Motor neuron (in vitro differentiated cells): ENCODE measurements around the gene AUH. TPM values are rescaled to one million over a fixed set of nuclear protein-coding genes. Genes with fewer than 3 reads are reported as not detected.

Source experiments
- ATAC-seq, 8 experiments: fragments of 200-7000 bp; cut with Tn5 transposase; replicated peaks in 6 of 8; 2 replicates each; pipeline ENCODE4 v1.8.0; 2021; ENCODE audit warnings: mild to moderate bottlenecking in 8 of 8, moderate library complexity in 8 of 8
- H3K27ac ChIP-seq, 2 donors: fragments of 250-450 bp; sonication (Bioruptor Pico); 2 replicates each; pipeline ENCODE4 v1.9.0; 2021; ENCODE audit warnings: antibody characterized with exemption in 2 of 2, mild to moderate bottlenecking in 2 of 2, moderate library complexity in 1 of 2
- H3K4me1 ChIP-seq, 2 donors: fragments of 250-450 bp; sonication (Bioruptor Pico); replicated peaks in 1 of 2; 2 replicates each; pipeline ENCODE4 v1.6.1; 2021; ENCODE audit warnings: antibody characterized with exemption in 2 of 2, mild to moderate bottlenecking in 2 of 2, moderate library complexity in 1 of 2
- H3K4me3 ChIP-seq, 5 donors: fragments of 250-450 bp; sonication (Bioruptor Pico); 2 replicates each; pipeline ENCODE4 v1.9.0; 2021; ENCODE audit warnings: antibody characterized with exemption in 5 of 5, mild to moderate bottlenecking in 5 of 5, moderate library complexity in 4 of 5
- WGBS, 10 experiments: fragments of 450-650 bp; shearing (Covaris generic); methylation state at CpG; one replicate each; pipeline ENCODE4 v1.0.0; 2022; 5-methylcytosine and 5-hydroxymethylcytosine counted together
- in situ Hi-C, 9 experiments: fragments of 400-800 bp; cut with MboI; loops; one replicate each; pipeline ENCODE4 v1.15.0; 2021; ENCODE audit warnings: low sequenced_read_pairs in 9 of 9, low pct_unique_long_range_greater_than_20kb in 2 of 9; ENCODE audit not compliant: unreplicated experiment in 9 of 9
- total RNA-seq, 8 experiments: library from RNA; unstranded; fragments of 300-600 nt; gene quantifications; 2 replicates each; pipeline versions ENCODE4 v1.2.3 to v1.2.4, GENCODE V29; 2022

Gene AUH
- total RNA-seq, 8 experiments from 2014 or later, result 13.4 to 22.9 (median 19.4) TPM

GRCh38 chr9:91321691-91322090 is 40.0 kb downstream of the AUH start:
- in situ Hi-C loops, result loop anchor here in 1 of 9 experiments (25.0 kb wide), 1 partner anchor 91 kb away; the partner anchor contains the start of gene NFIL3
- H3K27ac ChIP-seq, result no peak overlapping the region

DNA sequence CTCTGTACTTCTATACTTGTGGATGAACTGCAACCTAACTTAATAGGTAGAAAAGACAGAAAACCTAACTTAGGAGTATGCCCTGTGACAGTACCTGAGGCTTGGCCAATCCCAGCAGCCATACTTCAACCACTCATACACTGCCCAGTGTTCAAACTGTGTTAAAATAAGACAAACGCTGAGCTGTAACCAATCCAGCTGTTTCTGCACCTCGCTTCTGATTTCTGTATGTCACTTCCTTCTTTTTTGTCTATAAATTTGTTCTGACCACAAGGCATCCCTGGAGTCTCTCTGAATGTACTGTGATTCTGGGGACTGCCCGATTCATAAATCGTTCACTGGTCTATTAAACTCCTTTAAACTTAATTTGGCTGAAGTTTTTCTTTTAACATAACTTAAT is 41.4 kb downstream of the AUH start:
- WGBS, 10 experiments, result 71 to 100% (median 95%) methylated on average over 1 to 4 of the region's 4 CpGs
- H3K4me3 ChIP-seq, result no peak overlapping the region
- H3K4me1 ChIP-seq, result no peaks in the 10 kb centered on the region
- no peak overlapping the region for H3K27ac ChIP-seq
- ATAC-seq, result no peak
- in situ Hi-C loops, result loop anchor here in 1 of 9 experiments (25.0 kb wide), 1 partner anchor 92 kb away; the partner anchor contains the start of gene NFIL3

More at GRCh38 chr9:91321691-91322090, 40.0 kb downstream of the AUH start:
- Histone ChIP-seq H3K4me3 (no peak overlapping the region), H3K4me1 (no peaks in the 10 kb centered on the region)
- no peak for ATAC-seq

DNA sequence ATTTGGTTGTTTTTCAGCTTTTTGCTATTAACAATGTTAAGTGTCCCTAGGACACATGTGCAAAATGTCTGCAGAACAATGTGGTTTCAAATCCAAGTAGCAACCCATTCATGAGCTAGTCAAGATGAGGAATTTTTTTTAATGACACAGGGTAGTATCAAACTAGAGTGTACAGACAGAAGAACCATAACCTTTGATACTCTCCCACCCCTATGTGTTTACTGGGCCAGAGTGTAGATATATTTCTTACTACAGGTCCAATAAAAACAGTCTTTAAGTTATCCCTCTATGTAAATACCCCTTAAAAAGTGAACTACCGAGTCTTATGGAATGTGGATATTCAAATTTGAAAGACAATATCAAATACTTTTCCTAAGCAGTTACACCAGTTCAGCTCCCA is 45.6 kb downstream of the AUH start:
- in situ Hi-C loops, result loop anchor here in 1 of 9 experiments (25.0 kb wide), 1 partner anchor 96 kb away; the partner anchor contains the start of gene NFIL3
- no peak for ATAC-seq
- 50 to 100% (median 83%) methylated on average over 1 of the region's 1 CpG; no CpG with 5 or more reads in 3 of the 10 experiments for WGBS, 10 experiments
- Histone ChIP-seq H3K4me1 (no peaks in the 10 kb centered on the region), H3K4me3 (no peak overlapping the region), H3K27ac (no peak overlapping the region)

GRCh38 chr9:91315191-91315590 is 46.5 kb downstream of the AUH start:
- Histone ChIP-seq H3K4me1 (no peaks in the 10 kb centered on the region), H3K27ac (no peak overlapping the region), H3K4me3 (no peak overlapping the region)
- in situ Hi-C loops, result loop anchor here in 1 of 9 experiments (25.0 kb wide), 1 partner anchor 97 kb away; the partner anchor contains the start of gene NFIL3
- peak in 4 of 8 experiments; percentile 54 to 98 (median 88) for ATAC-seq
- WGBS, 10 experiments, result 57 to 100% (median 69%) methylated on average over 1 to 2 of the region's 5 CpGs; no CpG with 5 or more reads in 5 of the 10 experiments

DNA sequence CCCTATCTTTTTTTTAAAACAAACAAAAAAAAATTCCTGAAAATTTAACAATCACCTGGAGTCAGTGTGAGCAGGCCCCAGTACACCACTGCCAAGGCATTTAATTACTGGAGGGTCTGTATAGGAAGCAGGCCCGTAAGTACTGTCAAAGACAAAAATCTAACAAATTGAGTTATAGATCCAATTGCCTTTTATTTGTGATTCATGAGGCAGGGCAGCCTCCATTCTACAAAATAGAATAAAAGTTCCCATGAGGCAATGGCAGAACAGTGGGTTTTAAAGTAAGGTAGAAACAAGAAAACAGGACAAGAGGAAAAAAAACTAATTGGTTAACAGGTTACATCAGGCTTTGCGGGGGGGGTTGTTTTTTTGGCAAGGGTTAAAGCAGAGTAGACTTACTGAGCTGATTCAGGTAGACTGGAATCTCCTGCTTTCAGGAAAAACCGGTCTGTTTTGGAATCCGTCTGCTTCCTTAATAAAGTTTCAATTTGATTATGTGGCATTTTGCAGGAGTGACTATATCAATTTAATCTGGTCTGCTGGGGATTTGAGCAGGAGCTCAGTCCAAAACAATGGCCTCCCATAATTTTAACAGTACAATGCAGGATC is 48.9 kb downstream of the AUH start:
- H3K4me1 ChIP-seq, result no peaks in the 10 kb centered on the region
- no peak for ATAC-seq
- 82 to 100% (median 96%) methylated on average over 1 to 4 of the region's 4 CpGs for WGBS, 10 experiments
- H3K4me3 ChIP-seq, result no peak overlapping the region
- in situ Hi-C loops, result loop anchor here in 1 of 9 experiments (25.0 kb wide), 1 partner anchor 99 kb away; the partner anchor contains the start of gene NFIL3
- H3K27ac ChIP-seq, result no peak overlapping the region

DNA sequence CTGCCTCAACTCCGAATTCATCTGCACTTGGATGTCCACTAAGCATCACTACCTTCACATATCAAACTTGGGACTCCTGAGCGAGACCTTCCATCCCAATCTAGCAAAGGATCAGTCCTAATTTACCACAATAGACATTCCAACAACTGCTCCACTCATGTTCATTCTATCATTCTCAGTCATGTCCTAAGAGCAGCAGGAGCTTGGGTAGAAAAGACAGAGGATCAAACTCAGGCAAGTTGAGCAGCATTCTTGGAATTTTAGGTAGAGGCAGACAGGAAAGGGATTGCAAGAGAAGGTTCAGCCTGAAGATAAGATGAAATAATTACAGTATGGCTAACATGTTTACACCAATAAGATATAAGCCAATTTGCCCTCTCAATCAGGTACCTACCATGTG is 51.7 kb downstream of the AUH start:
- Histone ChIP-seq H3K4me1 (no peaks in the 10 kb centered on the region), H3K27ac (no peak overlapping the region), H3K4me3 (no peak overlapping the region)
- in situ Hi-C loops, result loop anchor here in 1 of 9 experiments (25.0 kb wide), 1 partner anchor 102 kb away; the partner anchor contains the start of gene NFIL3
- WGBS, 10 experiments, result 78 to 100% (median 100%) methylated on average over 1 to 2 of the region's 2 CpGs; no CpG with 5 or more reads in 2 of the 10 experiments
- ATAC-seq, result no peak

DNA sequence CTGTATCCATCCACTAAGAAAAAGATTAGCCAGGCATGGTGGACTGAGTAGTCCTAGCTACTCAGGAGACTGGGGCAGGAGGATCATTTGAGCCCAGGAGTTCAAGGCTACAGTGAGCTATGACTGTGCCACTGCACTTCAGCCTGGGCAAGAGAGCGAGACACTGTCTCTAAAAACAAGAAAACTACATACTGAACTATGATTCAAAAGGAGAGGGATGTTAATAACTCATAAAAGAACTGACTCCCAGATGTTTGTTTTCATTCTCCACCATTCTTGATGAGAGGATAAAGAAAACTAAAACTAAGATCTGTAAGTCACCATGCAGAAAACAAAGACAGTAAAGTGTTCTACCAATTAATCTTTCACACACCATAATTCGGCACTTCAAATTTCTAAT is 53.5 kb downstream of the AUH start:
- in situ Hi-C loops, result loop anchor here in 1 of 9 experiments (25.0 kb wide), 1 partner anchor 104 kb away; the partner anchor contains the start of gene NFIL3
- ATAC-seq, result no peak
- 89 to 100% (median 100%) methylated on average over 1 to 2 of the region's 2 CpGs for WGBS, 10 experiments
- Histone ChIP-seq H3K4me1 (no peaks in the 10 kb centered on the region), H3K4me3 (no peak overlapping the region), H3K27ac (no peak overlapping the region)

DNA sequence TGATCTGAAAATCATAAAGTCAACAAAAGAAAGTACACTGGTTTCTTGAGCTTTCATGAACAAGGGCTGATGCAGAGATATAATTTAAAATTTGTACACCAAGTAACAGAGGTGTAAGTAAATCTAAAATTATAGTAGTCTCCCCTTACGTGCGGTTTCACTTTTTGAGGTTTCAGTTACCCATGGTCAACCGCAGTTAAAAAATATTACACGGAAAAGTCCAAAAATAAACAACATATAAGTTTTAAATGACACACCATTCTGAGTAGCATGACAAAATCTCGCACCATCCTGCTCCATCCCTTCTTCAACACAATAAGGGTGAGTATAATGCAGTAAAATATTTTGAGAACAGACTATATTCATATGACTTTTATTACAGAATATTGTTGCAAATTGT is 54.4 kb downstream of the AUH start:
- Histone ChIP-seq H3K27ac (no peak overlapping the region), H3K4me1 (no peaks in the 10 kb centered on the region), H3K4me3 (no peak overlapping the region)
- in situ Hi-C loops, result loop anchor here in 1 of 9 experiments (25.0 kb wide), 1 partner anchor 105 kb away; the partner anchor contains the start of gene NFIL3
- 71 to 100% (median 97%) methylated on average over 1 to 5 of the region's 5 CpGs; no CpG with 5 or more reads in 1 of the 10 experiments for WGBS, 10 experiments
- ATAC-seq, result no peak

DNA sequence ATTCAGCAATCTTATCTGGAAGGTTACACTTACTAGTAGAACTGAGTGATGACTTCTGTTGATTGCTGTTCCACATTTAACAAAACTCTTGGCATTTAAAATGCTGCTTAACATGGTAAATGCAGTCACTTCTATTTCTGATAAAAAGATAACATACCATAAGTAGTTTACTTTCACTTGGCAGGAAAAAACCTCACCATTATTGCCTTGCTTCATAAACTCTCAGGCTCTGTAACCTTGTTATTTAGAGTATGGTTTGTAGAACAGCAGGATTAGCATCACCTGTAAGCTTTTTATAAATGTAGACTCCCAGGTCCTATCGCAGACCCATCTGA is 55.5 kb downstream of the AUH start:
- ATAC-seq, result no peak
- Histone ChIP-seq H3K4me3 (no peak overlapping the region), H3K27ac (no peak overlapping the region), H3K4me1 (no peaks in the 10 kb centered on the region)
- in situ Hi-C loops, result loop anchor here in 1 of 9 experiments (25.0 kb wide), 1 partner anchor 106 kb away; the partner anchor contains the start of gene NFIL3
- WGBS, 10 experiments, result 89 to 100% (median 100%) methylated on average over 1 of the region's 1 CpG; no CpG with 5 or more reads in 5 of the 10 experiments

DNA sequence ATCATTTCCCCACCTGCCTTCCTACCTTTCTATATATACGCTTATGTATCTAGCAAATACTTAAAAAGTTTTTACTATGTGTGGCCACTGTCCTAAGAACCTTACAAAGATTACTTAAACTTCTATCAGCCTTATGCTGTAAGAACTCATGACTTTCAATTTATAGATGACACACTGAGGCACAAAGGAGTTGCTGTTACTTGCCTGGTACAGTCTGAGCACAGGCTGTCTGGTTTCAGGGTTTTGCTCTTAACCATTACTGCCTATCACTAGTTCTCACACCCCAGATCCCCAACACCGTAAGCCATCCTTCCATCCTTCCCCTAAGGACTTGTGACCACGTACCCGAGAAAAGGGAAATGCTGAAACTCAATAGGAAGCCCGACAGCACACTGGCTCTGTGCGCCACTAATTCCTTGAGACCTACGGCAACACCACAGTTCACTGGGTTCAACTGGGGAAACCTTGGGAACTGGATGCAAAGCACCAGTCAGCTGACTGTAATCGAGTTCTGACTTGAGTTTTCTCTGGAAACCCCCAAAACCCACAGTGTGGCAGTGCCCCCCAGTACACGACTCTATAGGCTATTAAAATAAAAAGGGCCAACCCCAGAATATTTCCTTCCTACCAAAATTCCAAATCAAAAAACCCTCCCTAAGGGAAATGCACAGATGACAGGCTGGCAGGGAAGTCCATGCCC is 56.0 kb downstream of the AUH start:
- Histone ChIP-seq H3K4me3 (no peak overlapping the region), H3K27ac (no peak overlapping the region), H3K4me1 (no peaks in the 10 kb centered on the region)
- 91 to 100% (median 96%) methylated on average over 1 to 9 of the region's 9 CpGs; no CpG with 5 or more reads in 2 of the 10 experiments for WGBS, 10 experiments
- ATAC-seq, result no peak
- in situ Hi-C loops, result loop anchor here in 1 of 9 experiments (25.0 kb wide), 1 partner anchor 107 kb away; the partner anchor contains the start of gene NFIL3

- H3K27ac ChIP-seq, result no peak overlapping the region
- H3K4me3 ChIP-seq, result no peak overlapping the region
- ATAC-seq, result no peak
- H3K4me1 ChIP-seq, result peaks cover 0 to 5% of the 10 kb centered on the region in 2 donors
- WGBS, 10 experiments, result 38 to 100% (median 89%) methylated on average over 1 to 2 of the region's 2 CpGs; no CpG with 5 or more reads in 1 of the 10 experiments
- in situ Hi-C loops, result loop anchor here in 1 of 9 experiments (25.0 kb wide), 1 partner anchor 108 kb away; the partner anchor contains the start of gene NFIL3
Observed at GRCh38 chr9:91303741-91304415, 57.8 kb downstream of the AUH start.

DNA sequence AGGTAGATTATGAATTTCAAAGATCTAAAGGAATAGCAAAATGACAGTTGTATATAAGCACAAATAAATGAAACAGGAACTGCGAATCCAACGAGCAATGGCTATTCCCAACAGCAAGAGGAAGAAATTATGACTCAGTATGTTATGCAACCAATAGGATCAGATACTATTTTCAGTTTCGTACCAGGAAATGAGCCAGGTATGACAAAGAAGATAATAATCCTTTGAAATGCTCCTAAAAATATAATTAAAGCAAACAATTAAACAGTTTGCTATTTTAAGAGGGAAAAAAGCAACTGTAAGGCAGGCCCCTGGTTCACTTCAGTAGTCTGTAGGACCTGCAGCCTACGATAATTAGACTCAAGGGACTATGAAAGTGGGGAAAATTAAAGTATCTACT is 58.9 kb downstream of the AUH start:
- no peak for ATAC-seq
- WGBS, 10 experiments, result 29 to 100% (median 93%) methylated on average over 2 to 4 of the region's 4 CpGs
- in situ Hi-C loops, result loop anchor here in 1 of 9 experiments (25.0 kb wide), 1 partner anchor 109 kb away; the partner anchor contains the start of gene NFIL3
- Histone ChIP-seq H3K4me1 (peaks cover 0 to 9% of the 10 kb centered on the region in 2 donors), H3K27ac (no peak overlapping the region), H3K4me3 (no peak overlapping the region)
